Measurements from ENCODE around the gene CBL.
"Not testable (repeated sequence)": the region's sequence is repeated elsewhere in the genome, so short reads cannot be mapped to it uniquely, and the experiment has no call there.

CBL gene

GRCh38 chr11:119179342-119179741 lies 26.8 kb upstream of the CBL start:
- no peak overlapping the region for H3K27ac ChIP-seq
- TF ChIP-seq ZFX (IDR thresholded peaks at IDR 0.05) (no peak), CTCF (conservative IDR thresholded peaks at IDR 0.05) (no peak)

- H3K27ac ChIP-seq: no peak overlapping the region
- TF ChIP-seq ZFX (IDR thresholded peaks at IDR 0.05): no peak
- no peak for TF ChIP-seq CTCF (conservative IDR thresholded peaks at IDR 0.05)
Measured at GRCh38 chr11:119179983-119180382, 26.2 kb upstream of the CBL start.

- no peak for TF ChIP-seq ZFX (IDR thresholded peaks at IDR 0.05)
- no peak for TF ChIP-seq CTCF (conservative IDR thresholded peaks at IDR 0.05)
- no peak overlapping the region for H3K27ac ChIP-seq
Measured at GRCh38 chr11:119180729-119181676, 25.1 kb upstream of the CBL start.

GRCh38 chr11:119181677-119182412 lies 24.3 kb upstream of the CBL start:
- H3K27ac ChIP-seq: no peak overlapping the region
- no peak for TF ChIP-seq CTCF (conservative IDR thresholded peaks at IDR 0.05)
- TF ChIP-seq ZFX (IDR thresholded peaks at IDR 0.05): no peak

- H3K27ac ChIP-seq: not testable (repeated sequence)
Measured at GRCh38 chr11:119184399-119184798, 21.7 kb upstream of the CBL start.

- no peak overlapping the region for H3K27ac ChIP-seq
- no peak for TF ChIP-seq ZFX (IDR thresholded peaks at IDR 0.05)
- no peak for TF ChIP-seq CTCF (conservative IDR thresholded peaks at IDR 0.05)
Measured at GRCh38 chr11:119185981-119186634, 20.0 kb upstream of the CBL start.

- TF ChIP-seq ZFX (IDR thresholded peaks at IDR 0.05): no peak
- TF ChIP-seq CTCF (conservative IDR thresholded peaks at IDR 0.05): no peak
- H3K27ac ChIP-seq: no peak overlapping the region
Measured at GRCh38 chr11:119187123-119187892, 18.8 kb upstream of the CBL start.
